ENCODE results near the gene SLC5A1.

GRCh38 chr22:32076761-32077084, 33.7 kb downstream of the SLC5A1 start:
- TF ChIP-seq CTCF (IDR thresholded peaks at IDR 0.05; ENCODE audit: low read depth, low read length, poor library complexity, severe bottlenecking) = no peak
- TF ChIP-seq EZH2phosphoT487 (IDR thresholded peaks at IDR 0.05; ENCODE audit: borderline replicate concordance, low read length) = no peak
